Endothelial cell of umbilical vein (primary cell): Measurements from ENCODE around the gene FKBP6.

ENCODE experiments used
- EZH2 ChIP-seq: IDR thresholded peaks from 2 replicates; pipeline ENCODE4 v1.6.1; 2012; ENCODE audit warnings: borderline replicate concordance, low read depth, mild to moderate bottlenecking, moderate library complexity, low read length, inconsistent platforms; ENCODE audit not compliant: severe bottlenecking
- MAX ChIP-seq: IDR thresholded peaks from 2 replicates; pipeline ENCODE4 v1.6.1; 2011; ENCODE audit not compliant: insufficient read depth, insufficient read length
- POLR2A ChIP-seq: IDR thresholded peaks from 2 replicates; pipeline ENCODE4 v1.6.1; 2012; ENCODE audit warnings: low read depth, mild to moderate bottlenecking, control low read depth, low read length
- POLR2AphosphoS5 ChIP-seq: IDR thresholded peaks from 2 replicates; pipeline ENCODE4 v1.6.1; 2012; ENCODE audit warnings: low read depth, mild to moderate bottlenecking, control low read depth, low read length, moderate library complexity; ENCODE audit not compliant: insufficient read depth
- TF ChIP-seq, protein P1 (sequence below), 2 donors: IDR thresholded peaks; 1 replicate in 1 of 2; 2 replicates in 1 of 2; pipeline ENCODE4 v1.5.1; 2011; ENCODE audit warnings: low read length in 2 of 2, mild to moderate bottlenecking in 2 of 2, moderate library complexity in 2 of 2, control low read depth in 1 of 2, inconsistent platforms in 1 of 2, low read depth in 1 of 2; ENCODE audit not compliant: insufficient read depth in 1 of 2; ENCODE audit errors: extremely low read depth in 1 of 2

DNA sequence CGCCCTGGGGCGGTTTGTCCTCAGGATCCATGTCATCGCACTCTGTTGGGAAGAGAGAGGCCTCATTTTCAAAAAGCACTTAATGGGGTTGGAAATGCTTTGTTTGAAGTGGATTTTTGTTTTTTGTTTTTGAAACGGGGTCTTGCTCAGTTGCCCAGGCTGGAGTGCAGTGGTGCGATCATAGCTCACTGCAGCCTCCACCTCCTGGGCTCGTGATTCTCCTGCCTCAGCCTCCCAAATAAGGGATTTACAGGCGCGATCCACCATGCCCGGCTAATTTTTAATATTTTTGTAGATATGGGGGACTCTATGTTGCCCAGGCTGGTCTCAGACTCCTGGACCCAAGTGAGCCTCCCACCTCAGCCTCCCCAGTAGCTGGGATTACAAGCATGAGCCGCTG, 735 bp downstream of the FKBP6 start:
- no peak for TF ChIP-seq EZH2
- TF ChIP-seq, protein P1, sequence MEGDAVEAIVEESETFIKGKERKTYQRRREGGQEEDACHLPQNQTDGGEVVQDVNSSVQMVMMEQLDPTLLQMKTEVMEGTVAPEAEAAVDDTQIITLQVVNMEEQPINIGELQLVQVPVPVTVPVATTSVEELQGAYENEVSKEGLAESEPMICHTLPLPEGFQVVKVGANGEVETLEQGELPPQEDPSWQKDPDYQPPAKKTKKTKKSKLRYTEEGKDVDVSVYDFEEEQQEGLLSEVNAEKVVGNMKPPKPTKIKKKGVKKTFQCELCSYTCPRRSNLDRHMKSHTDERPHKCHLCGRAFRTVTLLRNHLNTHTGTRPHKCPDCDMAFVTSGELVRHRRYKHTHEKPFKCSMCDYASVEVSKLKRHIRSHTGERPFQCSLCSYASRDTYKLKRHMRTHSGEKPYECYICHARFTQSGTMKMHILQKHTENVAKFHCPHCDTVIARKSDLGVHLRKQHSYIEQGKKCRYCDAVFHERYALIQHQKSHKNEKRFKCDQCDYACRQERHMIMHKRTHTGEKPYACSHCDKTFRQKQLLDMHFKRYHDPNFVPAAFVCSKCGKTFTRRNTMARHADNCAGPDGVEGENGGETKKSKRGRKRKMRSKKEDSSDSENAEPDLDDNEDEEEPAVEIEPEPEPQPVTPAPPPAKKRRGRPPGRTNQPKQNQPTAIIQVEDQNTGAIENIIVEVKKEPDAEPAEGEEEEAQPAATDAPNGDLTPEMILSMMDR (IDR thresholded peaks at IDR 0.05; ENCODE audit: extremely low read depth in 1 of 2, insufficient read depth in 1 of 2, low read depth in 1 of 2, low read length in 2 of 2) = no peak
- TF ChIP-seq POLR2A = no peak
- no peak for TF ChIP-seq POLR2AphosphoS5
- TF ChIP-seq MAX = no peak
